D721Med (cell line): ENCODE data around the gene HOXB8.

Experiments
- DNase-seq: peaks from one replicate; pipeline ENCODE4 v3.0.0; 2011; ENCODE audit warnings: low spot score; ENCODE audit not compliant: insufficient read length
- FAIRE-seq: peaks from 2 replicates; lab custom pipeline; 2011; peaks lifted over from hg19 to GRCh38; lab: Jason Lieb, UNC
- TF ChIP-seq, protein P1 (sequence below): IDR thresholded peaks from 2 replicates; pipeline ENCODE4 v1.5.1; 2012; ENCODE audit warnings: mild to moderate bottlenecking, control low read depth; ENCODE audit not compliant: insufficient read depth; ENCODE audit errors: missing control alignments

The HOXB8 gene

DNA sequence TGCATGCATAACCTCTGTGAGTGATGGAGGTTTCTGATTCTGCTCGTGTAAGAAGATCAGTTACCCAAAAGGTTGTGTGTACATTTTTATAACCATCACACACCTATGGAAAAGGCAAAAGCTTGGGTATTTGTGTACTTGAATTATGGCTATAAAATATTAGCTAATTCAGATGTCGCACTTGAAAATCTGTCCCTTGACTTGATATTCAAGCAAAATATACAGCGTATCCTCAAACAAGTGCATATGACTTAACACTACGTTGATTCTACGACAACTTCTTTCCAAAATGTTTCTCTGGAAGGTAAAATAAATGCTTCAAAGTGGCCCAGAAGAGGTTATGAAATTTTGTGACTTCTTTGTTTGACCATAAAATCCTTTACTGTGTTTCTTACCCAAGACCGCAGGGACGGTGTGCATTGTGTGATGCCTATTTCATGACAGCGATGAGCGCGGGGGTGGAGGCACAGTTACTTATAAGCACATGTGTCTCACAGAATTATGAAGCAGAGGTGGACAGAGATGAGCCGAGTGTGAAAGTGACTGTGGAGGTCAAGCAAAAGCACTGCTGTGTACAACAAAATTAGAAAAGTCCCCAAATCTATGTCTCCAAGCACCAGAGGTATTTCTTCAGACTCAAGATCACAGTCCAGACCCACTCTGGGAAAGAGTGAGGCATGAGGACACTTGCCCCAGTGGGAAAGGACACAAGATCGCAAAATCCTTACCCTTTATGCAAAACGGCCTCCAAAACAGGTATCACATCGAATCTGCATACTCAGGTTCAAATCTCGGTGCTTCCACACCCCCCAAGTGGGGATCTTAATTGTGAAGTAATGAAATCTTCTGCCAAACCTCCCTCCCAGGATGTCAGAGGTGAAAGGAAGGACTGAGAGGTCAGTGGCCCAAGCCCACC lies 15.2 kb upstream of the HOXB8 start:
- no peak for FAIRE-seq
- no peak for DNase-seq
- TF ChIP-seq, protein P1, sequence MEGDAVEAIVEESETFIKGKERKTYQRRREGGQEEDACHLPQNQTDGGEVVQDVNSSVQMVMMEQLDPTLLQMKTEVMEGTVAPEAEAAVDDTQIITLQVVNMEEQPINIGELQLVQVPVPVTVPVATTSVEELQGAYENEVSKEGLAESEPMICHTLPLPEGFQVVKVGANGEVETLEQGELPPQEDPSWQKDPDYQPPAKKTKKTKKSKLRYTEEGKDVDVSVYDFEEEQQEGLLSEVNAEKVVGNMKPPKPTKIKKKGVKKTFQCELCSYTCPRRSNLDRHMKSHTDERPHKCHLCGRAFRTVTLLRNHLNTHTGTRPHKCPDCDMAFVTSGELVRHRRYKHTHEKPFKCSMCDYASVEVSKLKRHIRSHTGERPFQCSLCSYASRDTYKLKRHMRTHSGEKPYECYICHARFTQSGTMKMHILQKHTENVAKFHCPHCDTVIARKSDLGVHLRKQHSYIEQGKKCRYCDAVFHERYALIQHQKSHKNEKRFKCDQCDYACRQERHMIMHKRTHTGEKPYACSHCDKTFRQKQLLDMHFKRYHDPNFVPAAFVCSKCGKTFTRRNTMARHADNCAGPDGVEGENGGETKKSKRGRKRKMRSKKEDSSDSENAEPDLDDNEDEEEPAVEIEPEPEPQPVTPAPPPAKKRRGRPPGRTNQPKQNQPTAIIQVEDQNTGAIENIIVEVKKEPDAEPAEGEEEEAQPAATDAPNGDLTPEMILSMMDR, result no peak

DNA sequence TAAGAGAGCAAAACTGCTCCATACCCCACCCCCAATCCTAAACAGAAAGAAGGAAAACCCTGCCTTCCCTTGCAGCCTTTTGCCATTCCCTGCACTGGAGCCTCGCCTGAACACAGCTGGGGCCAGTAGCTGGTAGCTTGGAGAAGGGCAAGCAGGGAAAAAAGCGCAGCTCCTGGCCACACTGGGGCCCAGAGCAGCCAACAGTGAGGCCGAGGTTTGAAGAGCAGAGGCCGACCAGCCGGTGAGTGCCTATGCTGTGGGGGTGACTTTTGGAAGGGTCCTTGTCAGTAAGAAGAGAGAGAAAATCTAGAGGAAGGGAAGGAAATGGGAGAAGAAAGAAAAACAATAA lies 14.3 kb upstream of the HOXB8 start:
- DNase-seq (no peak), FAIRE-seq (no peak)
- TF ChIP-seq, protein P1, result no peak

DNA sequence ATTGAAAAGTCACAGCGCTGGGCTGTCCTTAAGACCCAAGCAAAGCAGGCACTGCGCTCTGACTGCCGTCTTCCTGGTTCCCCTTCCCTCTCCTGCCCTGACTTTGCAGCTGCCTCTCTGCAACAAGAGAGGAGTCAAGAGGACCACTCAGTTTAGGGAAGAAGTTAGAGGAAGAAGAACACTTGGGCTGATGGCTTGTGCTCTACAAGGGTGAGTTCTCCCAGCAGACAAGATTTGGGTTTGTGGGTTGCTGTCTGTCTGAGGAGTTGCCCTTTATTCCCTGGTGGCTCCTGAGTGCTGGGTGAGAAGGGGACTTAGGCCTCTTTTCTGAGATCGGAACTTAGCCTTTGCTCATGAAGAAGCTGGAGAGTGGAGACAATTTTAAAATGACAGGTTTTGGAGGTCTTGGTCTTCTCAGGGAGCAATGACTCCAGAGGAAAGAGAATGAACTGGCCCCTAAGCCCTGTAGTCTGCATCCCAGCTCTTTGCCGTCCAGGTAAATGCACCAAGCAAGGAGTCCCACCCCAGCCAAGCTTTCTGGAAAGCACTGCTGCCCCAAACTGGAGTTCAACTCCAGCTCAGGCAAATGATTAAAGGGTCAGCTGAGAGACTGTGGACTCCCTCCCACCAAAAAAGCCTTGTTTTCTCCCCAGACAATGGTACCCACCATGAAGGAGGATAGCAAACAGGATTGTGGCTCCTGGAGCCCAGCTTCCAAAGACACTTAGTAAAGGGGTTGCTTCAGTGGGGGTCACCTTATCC lies 13.7 kb upstream of the HOXB8 start:
- DNase-seq (no peak), FAIRE-seq (no peak)

DNA sequence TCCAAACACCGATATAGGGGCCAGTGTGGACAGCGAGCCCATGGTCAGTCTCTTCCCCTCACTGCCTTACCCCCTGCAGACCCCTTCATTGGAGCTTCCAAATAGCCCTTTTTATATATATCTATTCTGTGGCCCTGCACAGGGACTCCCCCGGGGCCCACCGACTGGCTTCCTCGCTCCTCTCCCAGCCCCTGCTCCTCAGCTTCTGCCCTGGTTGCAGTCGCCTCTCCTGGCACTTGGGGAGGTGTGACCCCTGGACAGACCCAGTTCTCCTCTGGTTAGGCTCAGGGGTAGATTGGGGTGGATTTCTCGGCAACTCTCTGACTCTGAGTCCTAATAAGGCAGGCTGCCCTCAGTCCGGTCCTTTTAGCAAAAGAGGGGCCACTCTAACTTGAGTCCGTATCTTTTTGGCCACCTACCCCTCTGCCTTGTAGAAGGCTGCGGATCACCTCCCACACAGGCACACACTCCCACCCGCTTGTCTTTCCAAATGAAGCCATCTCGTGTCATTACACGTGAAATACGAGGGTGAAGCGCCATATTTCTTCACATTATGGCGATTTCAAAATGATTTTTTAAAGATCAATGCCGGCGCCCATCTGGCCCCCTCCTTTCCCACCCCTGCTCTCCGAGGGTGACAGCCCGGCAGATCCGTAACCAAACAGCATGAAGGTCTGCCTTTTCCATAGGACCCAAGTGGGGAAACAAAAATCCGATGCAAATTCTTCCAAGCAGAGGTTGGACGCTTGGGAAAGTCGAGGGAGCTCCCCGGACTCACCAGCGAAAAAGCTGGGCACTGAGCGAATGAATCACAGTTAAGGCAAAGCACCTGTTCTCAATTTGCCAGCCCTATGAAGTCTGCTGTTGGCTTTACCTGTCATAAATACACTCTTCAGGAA lies 12.8 kb upstream of the HOXB8 start:
- FAIRE-seq (no peak), DNase-seq (no peak)
- TF ChIP-seq, protein P1, result no peak

More for the DNA sequence above, 13.7 kb upstream of the HOXB8 start:
- TF ChIP-seq, protein P1, result no peak

DNA sequence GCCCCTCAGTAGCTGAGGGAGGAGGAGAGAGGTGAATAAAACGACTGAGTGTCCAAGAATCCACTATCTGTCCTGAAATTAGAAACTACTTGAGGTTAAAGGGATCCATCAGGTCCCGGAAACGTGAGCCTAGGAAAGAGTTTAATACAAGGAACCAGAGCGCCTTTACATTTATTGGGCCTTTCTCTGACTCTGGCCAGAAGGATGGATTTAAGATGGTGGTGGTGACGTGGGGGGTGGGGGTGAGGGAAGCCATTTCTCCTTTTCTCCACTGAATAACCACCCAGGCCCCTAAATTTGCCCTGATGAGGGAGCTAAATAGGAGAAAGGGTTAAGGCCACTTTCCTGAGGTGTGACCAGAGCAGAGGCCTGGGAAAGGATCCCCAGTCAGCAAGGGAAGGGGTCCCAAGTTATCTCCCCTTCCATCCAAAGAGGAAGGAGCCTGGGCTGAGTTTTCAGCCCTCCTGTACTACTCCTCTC lies 12.1 kb upstream of the HOXB8 start:
- TF ChIP-seq, protein P1, result no peak

DNA sequence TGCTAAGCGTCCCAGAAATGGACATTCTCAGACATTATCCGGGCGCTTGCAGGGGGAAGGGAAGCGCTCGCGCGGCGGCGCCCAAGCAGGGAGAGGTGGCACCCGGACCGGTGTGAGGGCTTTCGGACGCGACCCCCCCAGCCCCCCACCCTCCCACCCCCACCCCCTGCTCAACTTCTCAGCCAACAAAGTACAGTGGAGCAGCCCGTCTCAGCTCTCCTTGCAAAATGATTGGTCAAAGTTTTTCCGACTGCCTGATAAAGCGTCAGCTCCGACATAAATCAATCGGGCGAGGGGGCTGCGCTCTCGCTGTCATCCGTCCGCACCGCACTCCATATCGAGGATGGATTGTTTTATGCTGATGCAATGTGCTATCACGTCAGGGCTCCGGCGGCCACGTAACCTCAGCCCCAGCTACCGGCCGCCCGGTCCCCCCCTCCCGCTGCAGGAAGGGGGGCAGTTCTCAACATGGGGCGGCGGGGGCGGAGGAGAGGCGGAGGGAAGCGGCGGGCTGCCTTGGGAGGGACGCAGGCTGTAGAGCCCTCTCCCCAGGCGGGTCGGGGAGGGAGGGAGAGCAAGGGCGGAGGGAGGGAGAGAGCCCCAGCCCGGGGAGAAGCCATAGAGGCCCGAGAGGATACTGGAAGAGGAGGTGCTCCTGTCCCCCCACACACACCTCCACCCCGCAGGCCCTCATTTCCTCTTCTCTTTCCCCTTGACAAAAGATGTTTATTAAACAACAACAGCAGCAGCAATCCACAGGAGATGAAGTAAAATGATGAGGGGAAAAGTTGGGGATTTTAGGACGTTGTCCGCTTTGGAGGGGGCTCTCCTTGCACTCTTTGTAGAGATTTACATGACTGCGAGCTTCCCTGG lies 11.4 kb upstream of the HOXB8 start, which contains the start of gene HOXB9:
HOXB9 (minus strand) TSS at position 114 of the 873 bp plus-strand sequence; CDS start at position 25, 89 bp downstream.
- TF ChIP-seq, protein P1, result no peak
- DNase-seq, result no peak
- no peak for FAIRE-seq

More for the DNA sequence above, 12.1 kb upstream of the HOXB8 start:
- FAIRE-seq, result no peak
- DNase-seq, result no peak
